ENCODE measurements around the gene RTN1. TPM values are rescaled to one million over a fixed set of nuclear protein-coding genes. Genes with fewer than 3 reads are reported as not detected.

Gene RTN1
- total and polyA plus RNA-seq, 9 of the 15 experiments (the other 6 are each of a cell fraction or from before 2014, with no cell fraction given): 0.03 to 0.09 TPM; not detected in 7

DNA sequence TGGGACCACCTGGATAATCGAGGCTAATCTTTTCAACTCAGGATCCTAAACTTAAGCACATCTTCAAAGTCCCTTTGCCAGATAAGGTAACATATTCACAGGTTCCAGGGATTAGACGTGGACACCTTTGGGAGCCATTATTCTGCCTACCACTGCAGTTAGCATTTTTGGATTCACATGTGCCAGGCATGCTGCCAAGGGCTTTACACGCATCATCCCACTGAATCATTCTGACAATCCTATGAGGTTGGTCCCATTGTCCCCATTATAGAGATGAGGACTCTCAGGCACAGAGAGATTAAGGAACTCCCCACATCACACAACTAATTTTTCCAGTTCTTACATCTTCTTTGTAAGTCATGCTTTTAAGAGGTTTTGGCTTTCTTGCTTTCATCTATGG, 34.5 kb downstream of the RTN1 start:
- Histone ChIP-seq H3K27ac (ENCODE audit: extremely low read depth, low read depth, low read length) (no peak overlapping the region), H3K36me3 (ENCODE audit: control insufficient read depth, insufficient read depth, low read length) (no peaks in the 10 kb centered on the region), H3K4me2 (ENCODE audit: insufficient read depth, low read length) (no peak overlapping the region), H3K4me3 (no peak overlapping the region), H2AFZ (ENCODE audit: low read depth, low read length) (no peak overlapping the region), H3K9me1 (ENCODE audit: control insufficient read depth, insufficient read depth, low read length) (no peaks in the 10 kb centered on the region), H3K4me1 (replicated peaks in 1 of 2; ENCODE audit: control insufficient read depth in 2 of 2, insufficient read depth in 2 of 2, low read length in 2 of 2) (no peaks in the 10 kb centered on the region), H3K79me2 (ENCODE audit: control insufficient read depth, insufficient read depth, low read length) (no peaks in the 10 kb centered on the region), H3K27me3 (ENCODE audit: control insufficient read depth in 2 of 2, insufficient read depth in 2 of 2, low read length in 2 of 2) (no peaks in the 10 kb centered on the region), H3K9me3 (replicated peaks; ENCODE audit: control insufficient read depth, insufficient read depth, low read depth, low read length) (no peaks in the 10 kb centered on the region), H4K20me1 (replicated peaks; ENCODE audit: control insufficient read depth, insufficient read depth, low read length) (no peaks in the 10 kb centered on the region), H3K9ac (ENCODE audit: insufficient read depth in 1 of 2, low read depth in 2 of 2, low read length in 2 of 2) (no peak overlapping the region)
- DNase-seq (ENCODE audit: extremely low read depth in 1 of 4, low spot score in 3 of 4) (no peak), FAIRE-seq (no peak), ATAC-seq (no peak)
- CTCF ChIA-PET (ENCODE audit: low intra/inter-chr PET ratio): no interaction called here
- POLR2A ChIA-PET: no interaction called here
- in situ Hi-C loops (cut with MboI) (no loop called here), intact Hi-C loops (cut with micrococcal nuclease) (no loop called here)
- no TSS peak for BruUV-seq (replicated peaks)
- TF ChIP-seq KDM1A (IDR thresholded peaks at IDR 0.05): no peak
- no peak for TF ChIP-seq CXXC5 (CRISPR knock-in tag; IDR thresholded peaks at IDR 0.05)
- TF ChIP-seq IRF2 (CRISPR knock-in tag; IDR thresholded peaks at IDR 0.05): no peak
- TF ChIP-seq NBN (IDR thresholded peaks at IDR 0.05; ENCODE audit: low read depth): no peak
- TF ChIP-seq, protein P1, sequence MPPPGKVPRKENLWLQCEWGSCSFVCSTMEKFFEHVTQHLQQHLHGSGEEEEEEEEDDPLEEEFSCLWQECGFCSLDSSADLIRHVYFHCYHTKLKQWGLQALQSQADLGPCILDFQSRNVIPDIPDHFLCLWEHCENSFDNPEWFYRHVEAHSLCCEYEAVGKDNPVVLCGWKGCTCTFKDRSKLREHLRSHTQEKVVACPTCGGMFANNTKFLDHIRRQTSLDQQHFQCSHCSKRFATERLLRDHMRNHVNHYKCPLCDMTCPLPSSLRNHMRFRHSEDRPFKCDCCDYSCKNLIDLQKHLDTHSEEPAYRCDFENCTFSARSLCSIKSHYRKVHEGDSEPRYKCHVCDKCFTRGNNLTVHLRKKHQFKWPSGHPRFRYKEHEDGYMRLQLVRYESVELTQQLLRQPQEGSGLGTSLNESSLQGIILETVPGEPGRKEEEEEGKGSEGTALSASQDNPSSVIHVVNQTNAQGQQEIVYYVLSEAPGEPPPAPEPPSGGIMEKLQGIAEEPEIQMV (tag; conservative IDR thresholded peaks at IDR 0.05; ENCODE audit: low read depth): no peak
- TF ChIP-seq TBP (optimal IDR thresholded peaks at IDR 0.05; ENCODE audit: low read depth, low read length): no peak
- no peak for TF ChIP-seq PHF8 (IDR thresholded peaks at IDR 0.05; ENCODE audit: borderline replicate concordance, low read length)
- no peak for TF ChIP-seq MXI1 (IDR thresholded peaks at IDR 0.05; ENCODE audit: low read depth, low read length)
- TF ChIP-seq MEIS2 (IDR thresholded peaks at IDR 0.05; ENCODE audit: partially characterized antibody): no peak
- WGBS (ENCODE audit: insufficient coverage, low coverage, missing lambda C conversion rate): 5% methylated on average over 3 of the region's 3 CpGs

Measured in K562 (cell line).